DMS153 treated with DMSO at 0.1 percent for 48 hours (cell line): Measurements from ENCODE around the gene CMSS1.

Experiments used
- DNase-seq: peaks from one replicate; lab custom pipeline; 2025; ENCODE audit not compliant: unreplicated experiment; lab: John Stamatoyannopoulos, UW

Gene CMSS1

DNA sequence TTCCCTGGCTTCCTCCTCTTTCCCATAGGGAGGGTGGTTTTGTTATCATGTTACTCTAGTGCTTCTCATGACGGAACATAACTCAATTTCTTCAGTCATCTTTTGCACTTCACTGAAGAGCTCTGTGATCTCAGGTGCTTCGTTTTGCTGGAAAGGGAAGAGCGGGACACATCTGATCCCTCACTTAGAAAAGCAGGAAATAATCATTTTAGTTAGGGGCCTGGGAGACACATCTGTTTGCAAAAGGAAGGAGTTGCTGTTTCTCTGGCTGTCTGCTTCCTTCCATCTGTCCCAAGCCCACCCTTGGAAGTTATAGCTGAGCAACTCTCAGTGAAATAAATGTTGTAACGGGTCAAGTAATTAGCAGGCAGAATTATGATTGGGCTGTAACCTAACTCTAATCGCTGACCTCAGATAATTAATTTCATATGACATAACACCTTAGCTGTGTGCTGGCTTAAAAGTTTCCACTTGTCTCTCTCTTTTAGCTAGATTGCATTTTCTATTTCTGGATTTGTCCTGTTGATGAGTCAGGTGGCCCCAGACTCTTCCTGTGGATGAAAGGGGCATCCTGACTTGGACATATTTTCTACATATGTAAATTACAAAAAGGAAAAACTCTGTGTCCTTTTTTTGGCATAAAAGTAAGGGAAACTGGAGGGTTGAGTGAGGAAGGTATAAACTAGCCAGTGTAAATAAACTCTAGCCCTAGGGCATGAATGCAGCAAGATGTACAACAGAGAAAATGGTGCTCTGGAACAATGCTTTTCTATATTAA is 307.7 kb downstream of the CMSS1 start:
- DNase-seq: no peak

DNA sequence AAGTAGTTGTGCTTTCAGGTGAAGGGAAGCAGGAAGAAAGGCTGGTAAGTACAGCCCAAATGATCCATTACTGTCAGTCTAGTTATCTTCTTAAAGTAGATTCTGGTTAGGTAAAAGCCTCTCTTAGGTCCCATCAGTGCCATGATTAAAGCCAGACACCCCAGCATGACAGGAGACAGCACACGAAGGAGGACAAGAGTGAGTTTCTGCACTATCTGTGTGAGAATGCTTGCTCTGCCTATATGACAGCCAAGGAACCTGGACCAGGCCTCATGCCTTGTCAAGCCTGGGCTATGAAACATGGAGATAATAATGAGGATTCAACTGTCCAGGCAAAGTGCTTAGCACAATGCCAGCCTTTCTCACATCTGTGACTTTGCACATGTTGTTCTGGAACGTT is 310.1 kb downstream of the CMSS1 start:
- DNase-seq: no peak

GRCh38 chr3:100128565-100128964 is 310.9 kb downstream of the CMSS1 start:
- DNase-seq: no peak

DNA sequence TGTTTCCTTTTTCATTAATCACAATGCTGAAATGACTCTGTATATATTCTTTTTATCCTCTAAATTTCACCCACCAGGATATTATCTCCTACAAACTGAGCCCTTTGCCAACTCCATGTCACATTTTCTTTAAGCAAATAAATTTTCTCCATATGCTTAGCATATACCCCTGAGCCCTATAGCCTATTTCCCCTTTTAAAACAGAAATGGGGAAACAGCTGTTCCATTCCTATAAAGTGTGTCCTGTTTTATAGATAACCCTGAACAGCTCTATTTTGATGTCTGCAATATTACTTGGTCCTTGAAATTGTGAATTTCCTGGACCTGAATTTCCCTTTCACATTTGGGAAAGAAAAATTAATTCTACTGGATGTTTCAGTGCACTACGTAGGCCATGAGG is 312.3 kb downstream of the CMSS1 start:
- no peak for DNase-seq

GRCh38 chr3:100131241-100131640 is 313.6 kb downstream of the CMSS1 start:
- DNase-seq: no peak

- no peak for DNase-seq
Observed at GRCh38 chr3:100136921-100137320, 319.3 kb downstream of the CMSS1 start.

DNA sequence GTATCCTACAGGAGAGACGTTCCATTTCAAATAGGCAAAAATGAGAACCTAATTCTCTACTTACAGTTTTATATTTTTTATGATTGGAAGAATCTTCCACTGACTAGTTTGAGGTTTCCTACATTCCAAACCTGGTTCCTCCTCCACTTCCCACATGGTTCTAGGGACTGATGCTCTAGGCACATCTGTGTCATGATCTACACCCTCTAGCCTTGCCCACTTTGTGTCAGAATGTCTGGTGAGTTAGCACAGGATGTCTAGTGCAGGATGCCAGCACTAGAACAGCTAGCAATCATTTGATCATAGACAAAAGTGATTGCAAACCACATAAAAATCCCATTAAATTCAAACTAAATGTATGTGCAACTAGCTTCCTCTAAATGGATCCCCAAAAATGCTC is 323.3 kb downstream of the CMSS1 start:
- DNase-seq: no peak

- DNase-seq: no peak
Observed at GRCh38 chr3:100141586-100141985, 323.9 kb downstream of the CMSS1 start.

- no peak for DNase-seq
Observed at GRCh38 chr3:100144255-100144866, 326.7 kb downstream of the CMSS1 start.

GRCh38 chr3:100149130-100149529 is 331.5 kb downstream of the CMSS1 start:
- DNase-seq: no peak

- DNase-seq: no peak
Observed at GRCh38 chr3:100149713-100150415, 332.2 kb downstream of the CMSS1 start.

- no peak for DNase-seq
Observed at GRCh38 chr3:100150473-100150872, 332.8 kb downstream of the CMSS1 start.

DNA sequence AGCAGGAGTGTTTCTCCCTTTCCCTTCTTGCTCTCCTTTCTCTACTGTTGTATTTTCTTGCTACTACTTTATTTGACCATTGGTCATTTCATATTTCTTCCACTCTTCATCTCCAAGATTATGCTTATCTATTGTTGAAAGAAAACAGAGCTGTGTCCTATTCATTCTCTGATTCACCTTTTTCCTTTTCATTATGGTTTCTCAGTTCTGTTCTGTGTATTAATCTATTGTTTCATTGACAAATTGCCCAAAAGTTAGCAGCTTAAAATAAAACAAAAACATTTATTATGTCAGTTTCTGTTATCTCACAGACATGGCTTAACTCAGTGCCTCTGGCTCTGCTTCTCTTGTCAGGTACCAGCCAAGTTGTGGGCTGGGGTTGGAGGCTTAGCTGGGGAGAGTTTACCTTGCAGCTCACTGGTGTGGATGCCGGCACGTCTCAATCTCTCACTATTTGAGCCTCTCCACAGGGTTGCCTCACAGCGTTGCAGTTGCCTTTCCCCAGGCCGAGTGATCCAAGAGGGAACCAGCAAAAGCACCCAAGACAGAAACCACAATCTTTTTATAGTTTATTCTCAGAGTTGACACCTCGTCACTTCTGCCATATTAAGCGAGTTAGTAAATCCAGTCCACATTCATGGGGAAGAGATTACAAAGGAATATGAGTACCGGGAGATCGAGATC is 333.5 kb downstream of the CMSS1 start:
- no peak for DNase-seq

DNA sequence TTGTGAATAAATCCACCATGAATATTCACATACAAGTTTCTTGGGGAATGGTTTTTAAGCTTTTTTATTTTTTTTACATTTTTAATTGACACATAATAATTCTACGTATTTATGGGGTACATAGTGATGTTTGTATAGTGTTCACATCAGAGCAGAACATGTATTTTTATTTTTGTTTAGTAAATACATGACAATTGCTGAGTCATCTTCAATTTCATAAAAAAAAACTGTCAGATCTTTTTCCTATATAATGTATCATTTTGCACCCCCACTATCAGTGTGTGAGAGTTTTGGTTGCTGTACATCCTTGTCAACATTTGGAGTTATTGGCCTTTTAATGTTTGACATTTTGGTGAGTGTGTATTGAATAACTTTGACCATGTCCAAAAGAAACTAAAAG is 336.5 kb downstream of the CMSS1 start:
- DNase-seq: no peak

- no peak for DNase-seq
Observed at GRCh38 chr3:100155128-100155527, 337.5 kb downstream of the CMSS1 start.

- no peak for DNase-seq
Observed at GRCh38 chr3:100155590-100155989, 337.9 kb downstream of the CMSS1 start.

- no peak for DNase-seq
Observed at GRCh38 chr3:100157685-100158084, 340.0 kb downstream of the CMSS1 start.

DNA sequence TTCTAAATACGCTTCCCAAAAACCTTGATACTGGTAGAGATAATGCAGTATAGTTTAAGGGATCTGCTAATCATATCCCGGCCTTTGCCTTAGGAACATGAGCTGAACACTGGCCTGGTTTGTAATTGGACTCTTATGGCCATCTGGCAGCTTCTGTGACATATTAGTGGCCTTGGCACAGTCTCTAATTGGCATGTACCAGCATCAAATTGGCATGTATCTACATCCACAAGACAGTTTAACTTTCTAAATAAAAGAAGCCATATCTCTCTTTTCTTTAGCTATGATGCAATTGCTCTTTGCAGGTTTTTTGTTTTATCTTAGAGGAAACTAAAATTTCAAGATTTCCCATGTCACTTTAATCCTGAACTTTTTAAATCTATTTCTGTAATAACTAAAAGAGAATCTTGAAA is 341.3 kb downstream of the CMSS1 start:
- DNase-seq: no peak

GRCh38 chr3:100159331-100160153 is 341.9 kb downstream of the CMSS1 start:
- no peak for DNase-seq

GRCh38 chr3:100160521-100160920 is 342.9 kb downstream of the CMSS1 start:
- DNase-seq: no peak

GRCh38 chr3:100163787-100164186 is 346.1 kb downstream of the CMSS1 start:
- DNase-seq: no peak
